8988T (cell line): ENCODE measurements around the gene NPHS1.
"Not testable (repeated sequence)": the region's sequence is repeated elsewhere in the genome, so short reads cannot be mapped to it uniquely, and the experiment has no call there.

Experiments used
- DNase-seq: peaks from one replicate; pipeline ENCODE4 v3.0.0; 2011

Gene NPHS1

GRCh38 chr19:35852029-35852780, at the start of gene NPHS1:
NPHS1 (minus strand) TSS chr19:35852504; CDS start chr19:35851837, 667 bp downstream.
- no peak for DNase-seq

GRCh38 chr19:35901055-35901644, 48.8 kb upstream of the NPHS1 start:
- DNase-seq, result no peak

- DNase-seq, result peak; percentile 85
Observed at GRCh38 chr19:35899547-35900214, 47.4 kb upstream of the NPHS1 start.

- no peak for DNase-seq
Observed at GRCh38 chr19:35898499-35898809, 46.1 kb upstream of the NPHS1 start.

GRCh38 chr19:35897706-35898451, 45.6 kb upstream of the NPHS1 start:
- DNase-seq, result no peak

GRCh38 chr19:35896643-35897040, 44.3 kb upstream of the NPHS1 start:
- DNase-seq, result no peak

- DNase-seq, result no peak
Observed at GRCh38 chr19:35895911-35896642, 43.8 kb upstream of the NPHS1 start.

GRCh38 chr19:35894342-35894741, 42.0 kb upstream of the NPHS1 start:
- no peak for DNase-seq

- not testable (repeated sequence) for DNase-seq
Observed at GRCh38 chr19:35891819-35892218, 39.5 kb upstream of the NPHS1 start.

- DNase-seq, result no peak
Observed at GRCh38 chr19:35890113-35890650, 37.9 kb upstream of the NPHS1 start.

GRCh38 chr19:35889370-35890112, 37.2 kb upstream of the NPHS1 start:
- no peak for DNase-seq

- no peak for DNase-seq
Observed at GRCh38 chr19:35888398-35888797, 36.1 kb upstream of the NPHS1 start.

GRCh38 chr19:35887197-35887596, 34.9 kb upstream of the NPHS1 start:
- DNase-seq, result no peak

- no peak for DNase-seq
Observed at GRCh38 chr19:35885904-35886303, 33.6 kb upstream of the NPHS1 start.

GRCh38 chr19:35885225-35885738, 33.0 kb upstream of the NPHS1 start:
- DNase-seq, result no peak

GRCh38 chr19:35883882-35884281, 31.6 kb upstream of the NPHS1 start:
- no peak for DNase-seq

- DNase-seq, result no peak
Observed at GRCh38 chr19:35882114-35882832, 30.0 kb upstream of the NPHS1 start.

- DNase-seq, result peak; percentile 84
Observed at GRCh38 chr19:35879770-35880317, 27.5 kb upstream of the NPHS1 start.

GRCh38 chr19:35879068-35879467, 26.8 kb upstream of the NPHS1 start:
- no peak for DNase-seq

- no peak for DNase-seq
Observed at GRCh38 chr19:35874392-35874930, 22.2 kb upstream of the NPHS1 start.
